Uterus (tissue), 4 donors: ENCODE measurements around the gene FSD2. TPM values are rescaled to one million over a fixed set of nuclear protein-coding genes. Genes with fewer than 3 reads are reported as not detected.
A peak's percentile ranks its signal among the peaks of the same experiment; 100 is the strongest.

Experiments
- DNase-seq, 2 donors: peaks; one replicate each; pipeline ENCODE4 v3.0.0-alpha.2; 2019 to 2020
- H3K27ac ChIP-seq, 2 donors: fragments of 200-600 bp; sonication (generic); 1 replicate in 1 of 2; 2 replicates in 1 of 2; pipeline ENCODE4 v1.5.1; 2016 to 2018
- H3K27me3 ChIP-seq, 2 donors: fragments of 200-600 bp; sonication (generic); one replicate each; pipeline ENCODE4 v1.5.1; 2018 to 2019; ENCODE audit warnings: control low read depth in 1 of 2
- H3K36me3 ChIP-seq, 2 donors: fragments of 200-600 bp; sonication (generic); one replicate each; pipeline ENCODE4 v1.5.1; 2019; ENCODE audit warnings: control low read depth in 1 of 2
- H3K4me1 ChIP-seq, 2 donors: fragments of 200-600 bp; sonication (generic); one replicate each; pipeline ENCODE4 v1.5.1; 2018 to 2019; ENCODE audit warnings: control low read depth in 1 of 2
- H3K4me3 ChIP-seq, 2 donors: fragments of 200-600 bp; sonication (generic); 1 replicate in 1 of 2; 2 replicates in 1 of 2; pipeline ENCODE4 v1.5.1; 2018 to 2019; ENCODE audit warnings: mild to moderate bottlenecking in 1 of 2
- H3K9me3 ChIP-seq, 2 donors: fragments of 200-600 bp; sonication (generic); one replicate each; pipeline ENCODE4 v1.5.1; 2019; ENCODE audit warnings: control low read depth in 1 of 2
- POLR2A ChIP-seq, 2 donors: fragments of 450-650 bp; IDR thresholded peaks; one replicate each; pipeline ENCODE4 v1.6.1; 2016; ENCODE audit warnings: antibody characterized with exemption in 2 of 2, mild to moderate bottlenecking in 1 of 2, moderate library complexity in 1 of 2
- intact Hi-C: fragments of 100-400 bp; cut with DNase I; formaldehyde crosslinking; loops from one replicate; pipeline ENCODE4 v1.15.1; 2023; ENCODE audit warnings: low total_unique reads
- total RNA-seq, 4 donors: library from RNA; depleted of rRNA in 3 of 4; stranded (reverse); fragments of >200 nt in 3 of 4; gene quantifications; one replicate each; pipeline versions ENCODE4 v1.1.0 to v1.2.4, GENCODE V29; 2014 to 2023
- TF ChIP-seq, protein P1 (sequence below), 4 experiments: fragments of 200-600 bp in 2 of 4; fragments of 450-650 bp in 2 of 4; sonication (generic) in 2 of 4; IDR thresholded peaks; one replicate each; pipeline ENCODE4 v1.5.1; 2016 to 2019; ENCODE audit warnings: antibody characterized with exemption in 4 of 4, mild to moderate bottlenecking in 2 of 4, moderate library complexity in 1 of 4
- donor health status: DM: yes; HTN: yes; CAD: no.

FSD2 gene
- total RNA-seq, 4 donors from 2014 or later, result not detected

DNA sequence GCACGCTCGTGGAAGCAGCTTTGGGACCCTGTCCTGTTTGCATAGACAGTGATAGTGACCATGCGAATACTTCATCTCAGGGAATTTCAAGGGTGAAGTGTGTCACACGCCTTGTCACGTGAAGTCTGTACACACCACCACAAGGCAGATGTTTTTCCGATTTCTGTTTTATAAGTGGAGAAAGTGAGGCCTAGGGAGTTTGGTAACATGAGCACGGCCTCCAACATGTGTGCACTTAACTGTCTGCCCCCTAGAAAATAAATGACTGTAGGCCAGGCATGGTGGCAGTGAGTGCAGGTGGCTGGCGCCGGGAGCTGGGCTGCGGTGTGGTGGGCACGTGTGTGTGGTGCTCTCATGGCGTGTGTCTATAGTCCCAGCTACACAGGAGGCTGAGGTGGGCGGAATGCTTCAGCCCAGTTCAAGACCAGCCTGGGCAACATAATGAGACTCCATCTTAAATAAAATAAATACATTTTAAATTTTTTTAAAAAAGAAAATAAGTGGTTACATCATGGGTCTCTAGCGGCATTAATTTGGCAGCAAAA lies 45.5 kb upstream of the FSD2 start:
- Histone ChIP-seq H3K9me3 (no peaks in the 10 kb centered on the region), H3K27me3 (no peaks in the 10 kb centered on the region), H3K4me3 (no peak overlapping the region), H3K36me3 (no peaks in the 10 kb centered on the region), H3K4me1 (no peaks in the 10 kb centered on the region), H3K27ac (no peak overlapping the region)
- intact Hi-C loops, result no loop called here
- no peak for DNase-seq
- TF ChIP-seq POLR2A (IDR thresholded peaks at IDR 0.05), result no peak
- TF ChIP-seq, protein P1, sequence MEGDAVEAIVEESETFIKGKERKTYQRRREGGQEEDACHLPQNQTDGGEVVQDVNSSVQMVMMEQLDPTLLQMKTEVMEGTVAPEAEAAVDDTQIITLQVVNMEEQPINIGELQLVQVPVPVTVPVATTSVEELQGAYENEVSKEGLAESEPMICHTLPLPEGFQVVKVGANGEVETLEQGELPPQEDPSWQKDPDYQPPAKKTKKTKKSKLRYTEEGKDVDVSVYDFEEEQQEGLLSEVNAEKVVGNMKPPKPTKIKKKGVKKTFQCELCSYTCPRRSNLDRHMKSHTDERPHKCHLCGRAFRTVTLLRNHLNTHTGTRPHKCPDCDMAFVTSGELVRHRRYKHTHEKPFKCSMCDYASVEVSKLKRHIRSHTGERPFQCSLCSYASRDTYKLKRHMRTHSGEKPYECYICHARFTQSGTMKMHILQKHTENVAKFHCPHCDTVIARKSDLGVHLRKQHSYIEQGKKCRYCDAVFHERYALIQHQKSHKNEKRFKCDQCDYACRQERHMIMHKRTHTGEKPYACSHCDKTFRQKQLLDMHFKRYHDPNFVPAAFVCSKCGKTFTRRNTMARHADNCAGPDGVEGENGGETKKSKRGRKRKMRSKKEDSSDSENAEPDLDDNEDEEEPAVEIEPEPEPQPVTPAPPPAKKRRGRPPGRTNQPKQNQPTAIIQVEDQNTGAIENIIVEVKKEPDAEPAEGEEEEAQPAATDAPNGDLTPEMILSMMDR (IDR thresholded peaks at IDR 0.05), result no peak

DNA sequence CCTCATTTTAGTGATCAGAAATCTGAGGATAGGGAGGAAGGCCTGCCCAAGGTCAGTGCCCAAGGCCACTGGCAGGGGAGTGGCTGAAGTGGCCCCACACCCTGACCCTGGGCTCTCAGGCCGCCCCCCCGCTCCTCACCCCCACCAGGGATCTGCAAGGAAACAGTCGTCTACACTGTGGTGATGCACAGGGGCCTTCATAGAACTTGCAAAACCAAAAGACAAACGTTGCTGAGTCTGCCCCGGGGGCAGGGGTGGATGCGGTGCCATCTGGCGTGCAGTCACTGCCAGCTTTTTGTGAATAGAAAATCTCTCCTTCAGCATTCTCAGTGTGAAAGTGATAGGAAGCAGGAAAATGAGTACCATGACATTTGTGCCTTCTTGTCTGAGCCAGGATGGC lies 44.9 kb upstream of the FSD2 start:
- Histone ChIP-seq H3K4me1 (no peaks in the 10 kb centered on the region), H3K36me3 (no peaks in the 10 kb centered on the region), H3K9me3 (no peaks in the 10 kb centered on the region), H3K27me3 (no peaks in the 10 kb centered on the region), H3K27ac (no peak overlapping the region), H3K4me3 (no peak overlapping the region)
- intact Hi-C loops, result no loop called here
- no peak for DNase-seq
- TF ChIP-seq POLR2A (IDR thresholded peaks at IDR 0.05), result no peak
- TF ChIP-seq, protein P1 (IDR thresholded peaks at IDR 0.05), result no peak

DNA sequence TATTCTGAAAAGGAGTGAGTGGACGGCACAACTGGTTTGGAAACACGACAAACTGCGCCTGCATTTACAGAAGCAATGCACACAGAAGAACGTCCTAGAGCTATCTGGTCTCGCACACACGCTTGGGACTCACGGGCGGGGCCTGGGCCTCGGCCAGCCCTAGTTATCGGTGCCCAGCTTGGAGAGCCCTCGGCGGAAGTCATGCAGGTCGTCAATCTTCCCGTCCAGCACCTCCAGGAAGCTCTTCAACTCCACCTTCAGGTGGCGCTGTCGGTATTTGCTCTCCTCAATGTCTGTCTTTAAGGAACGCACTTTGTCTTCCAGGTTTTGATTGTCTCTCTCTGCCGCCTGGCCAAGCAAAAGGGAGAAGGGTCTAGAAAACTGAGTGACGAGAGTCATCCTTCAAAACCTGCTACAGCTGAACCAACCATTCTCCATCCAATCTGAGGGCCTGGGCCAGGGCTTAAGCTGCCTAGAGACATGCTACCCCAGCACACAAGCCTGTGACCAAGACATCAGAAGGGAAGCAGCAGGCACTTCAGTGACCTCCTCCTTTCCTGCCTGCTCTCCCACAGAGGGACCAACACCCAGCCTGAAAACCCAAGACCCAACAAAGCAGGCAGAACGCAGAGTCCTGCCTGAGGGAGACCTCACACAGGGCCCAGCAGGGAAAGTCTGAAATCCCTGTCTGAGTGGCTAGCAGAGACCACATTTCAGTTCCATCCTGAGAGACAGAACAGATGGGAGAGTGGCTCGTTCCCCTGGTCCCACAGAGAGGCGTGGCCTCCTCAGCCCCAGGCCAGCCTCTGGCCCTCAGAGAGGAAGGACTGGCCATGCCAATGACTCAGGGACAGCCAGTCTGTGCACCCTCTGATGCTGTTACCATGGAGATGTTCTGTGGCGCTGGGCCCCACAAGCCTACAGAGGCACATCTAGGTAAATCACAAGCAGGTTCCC lies 44.0 kb upstream of the FSD2 start:
- intact Hi-C loops, result no loop called here
- peak; percentile 27 to 55 for DNase-seq
- Histone ChIP-seq H3K27ac (no peak overlapping the region), H3K4me1 (no peaks in the 10 kb centered on the region), H3K4me3 (no peak overlapping the region), H3K9me3 (no peaks in the 10 kb centered on the region), H3K27me3 (no peaks in the 10 kb centered on the region), H3K36me3 (no peaks in the 10 kb centered on the region)
- TF ChIP-seq, protein P1 (IDR thresholded peaks at IDR 0.05), result peak; percentile 23 to 48 (median 30)
- no peak for TF ChIP-seq POLR2A (IDR thresholded peaks at IDR 0.05)

DNA sequence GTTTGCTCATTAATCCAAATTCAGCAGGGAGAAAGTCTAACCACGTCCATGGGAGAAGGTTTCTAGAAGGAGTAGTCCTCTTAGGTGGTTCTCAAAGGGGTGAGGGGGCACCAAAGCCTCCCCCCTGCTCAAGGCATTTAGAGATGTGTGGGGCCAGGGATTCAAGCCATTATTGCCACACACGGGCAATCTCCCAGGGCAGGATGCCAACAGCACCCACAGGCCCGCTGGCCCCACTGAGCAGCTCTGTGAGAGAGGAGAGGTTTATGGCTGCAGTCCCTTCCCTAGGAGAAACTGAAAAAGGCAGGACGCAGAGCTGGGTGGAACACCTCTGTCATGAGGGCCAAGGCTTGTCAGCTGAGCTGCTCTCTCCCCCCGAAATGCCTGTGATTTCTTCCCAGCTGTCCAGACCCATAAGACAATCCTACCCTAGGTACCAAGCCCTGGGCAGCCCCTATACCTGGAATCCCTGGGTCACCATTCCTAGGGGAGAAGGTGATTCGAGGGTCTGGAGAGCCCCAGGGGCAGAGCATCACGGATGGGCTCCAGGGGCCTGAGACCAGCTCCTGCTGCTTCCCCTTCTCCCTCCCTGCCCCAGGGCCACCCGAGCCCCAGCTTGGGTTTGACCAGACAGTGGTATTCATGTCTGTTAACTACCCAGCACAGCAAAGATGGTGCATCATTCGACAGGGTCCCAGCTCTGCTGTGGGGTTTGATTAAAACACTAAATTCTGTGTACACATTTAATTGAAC lies 42.5 kb upstream of the FSD2 start:
- Histone ChIP-seq H3K4me1 (no peaks in the 10 kb centered on the region), H3K9me3 (no peaks in the 10 kb centered on the region), H3K4me3 (no peak overlapping the region), H3K36me3 (no peaks in the 10 kb centered on the region), H3K27ac (no peak overlapping the region), H3K27me3 (no peaks in the 10 kb centered on the region)
- DNase-seq, result no peak
- TF ChIP-seq, protein P1 (IDR thresholded peaks at IDR 0.05), result no peak
- TF ChIP-seq POLR2A (IDR thresholded peaks at IDR 0.05), result no peak
- intact Hi-C loops, result no loop called here
